ENCODE data around the gene FAM177A1.
"Not testable (repeated sequence)": the region's sequence is repeated elsewhere in the genome, so short reads cannot be mapped to it uniquely, and the experiment has no call there.

The FAM177A1 gene

GRCh38 chr14:35079742-35080141 lies 33.7 kb downstream of the FAM177A1 start:
- H3K36me3 Mint-ChIP-seq (ENCODE audit: insufficient read depth): peaks cover 35% of the 10 kb centered on the region
- H3K27ac Mint-ChIP-seq: no peak overlapping the region

GRCh38 chr14:35083530-35084150 lies 37.6 kb downstream of the FAM177A1 start:
- H3K27me3 Mint-ChIP-seq: no peaks in the 10 kb centered on the region

More at GRCh38 chr14:35079742-35080141, 33.7 kb downstream of the FAM177A1 start:
- no peaks in the 10 kb centered on the region for H3K27me3 Mint-ChIP-seq
- no peak overlapping the region for H3K4me3 Mint-ChIP-seq
- DNase-seq (no peak), ATAC-seq (replicated peaks) (no peak)
- H3K9me3 Mint-ChIP-seq: no peaks in the 10 kb centered on the region
- no peaks in the 10 kb centered on the region for H3K4me1 Mint-ChIP-seq (ENCODE audit: low read depth in 2 of 2)

GRCh38 chr14:35085441-35085840 lies 39.4 kb downstream of the FAM177A1 start:
- ATAC-seq (replicated peaks) (no peak), DNase-seq (no peak)
- Mint-ChIP-seq H3K9me3 (no peaks in the 10 kb centered on the region), H3K27ac (peak overlapping the region in 1 of 2 donors; percentile 55), H3K4me3 (no peak overlapping the region), H3K27me3 (no peaks in the 10 kb centered on the region), H3K36me3 (ENCODE audit: insufficient read depth) (peaks cover 78% of the 10 kb centered on the region), H3K4me1 (ENCODE audit: low read depth in 2 of 2) (no peaks in the 10 kb centered on the region)

More at GRCh38 chr14:35083530-35084150, 37.6 kb downstream of the FAM177A1 start:
- Mint-ChIP-seq H3K9me3 (no peaks in the 10 kb centered on the region), H3K4me3 (no peak overlapping the region), H3K36me3 (ENCODE audit: insufficient read depth) (peaks cover 66% of the 10 kb centered on the region), H3K4me1 (ENCODE audit: low read depth in 2 of 2) (no peaks in the 10 kb centered on the region), H3K27ac (peak overlapping the region in 1 of 2 donors; percentile 41)
- DNase-seq (no peak), ATAC-seq (replicated peaks) (no peak)

- Mint-ChIP-seq H3K9me3 (no peaks in the 10 kb centered on the region), H3K27me3 (no peaks in the 10 kb centered on the region), H3K27ac (no peak overlapping the region), H3K4me3 (no peak overlapping the region), H3K36me3 (ENCODE audit: insufficient read depth) (peaks cover 97% of the 10 kb centered on the region), H3K4me1 (ENCODE audit: low read depth in 2 of 2) (no peaks in the 10 kb centered on the region)
- DNase-seq (no peak), ATAC-seq (replicated peaks) (no peak)
These were observed 42.4 kb downstream of the FAM177A1 start for GRCh38 chr14:35088514-35088913.

GRCh38 chr14:35094645-35095044 lies 48.6 kb downstream of the FAM177A1 start:
- not testable (repeated sequence) for DNase-seq; H3K9me3 Mint-ChIP-seq; H3K27me3 Mint-ChIP-seq; ATAC-seq (replicated peaks); H3K4me1 Mint-ChIP-seq (ENCODE audit: low read depth in 2 of 2); H3K4me3 Mint-ChIP-seq
- Mint-ChIP-seq H3K27ac (peak overlapping the region in 1 of 2 donors; percentile 71), H3K36me3 (ENCODE audit: insufficient read depth) (peaks cover 99% of the 10 kb centered on the region)

- Mint-ChIP-seq H3K9me3 (no peaks in the 10 kb centered on the region), H3K4me1 (ENCODE audit: low read depth in 2 of 2) (peaks cover 3 to 12% of the 10 kb centered on the region in 2 donors), H3K4me3 (no peak overlapping the region), H3K36me3 (ENCODE audit: insufficient read depth) (peaks cover 94% of the 10 kb centered on the region), H3K27ac (no peak overlapping the region), H3K27me3 (no peaks in the 10 kb centered on the region)
- ATAC-seq (replicated peaks) (no peak), DNase-seq (no peak)
These were observed 61.8 kb downstream of the FAM177A1 start for GRCh38 chr14:35107866-35108265.

GRCh38 chr14:35112641-35113040 lies 66.6 kb downstream of the FAM177A1 start:
- ATAC-seq (replicated peaks) (no peak), DNase-seq (no peak)
- H3K36me3 Mint-ChIP-seq (ENCODE audit: insufficient read depth): peaks cover 92% of the 10 kb centered on the region
- H3K4me1 Mint-ChIP-seq (ENCODE audit: low read depth in 2 of 2): peaks cover 23 to 31% of the 10 kb centered on the region in 2 donors
- no peak overlapping the region for H3K4me3 Mint-ChIP-seq
- H3K9me3 Mint-ChIP-seq: no peaks in the 10 kb centered on the region
- peak overlapping the region; percentile 65 to 76 for H3K27ac Mint-ChIP-seq
- H3K27me3 Mint-ChIP-seq: no peaks in the 10 kb centered on the region

- Mint-ChIP-seq H3K27me3 (no peaks in the 10 kb centered on the region), H3K4me3 (no peak overlapping the region), H3K36me3 (ENCODE audit: insufficient read depth) (peaks cover 88% of the 10 kb centered on the region), H3K9me3 (no peaks in the 10 kb centered on the region), H3K27ac (peak overlapping the region; percentile 65 to 76), H3K4me1 (ENCODE audit: low read depth in 2 of 2) (peaks cover 23 to 35% of the 10 kb centered on the region in 2 donors)
- DNase-seq: no peak
- no peak for ATAC-seq (replicated peaks)
These were observed 67.4 kb downstream of the FAM177A1 start for GRCh38 chr14:35113308-35113950.

GRCh38 chr14:35114036-35114435 lies 68.0 kb downstream of the FAM177A1 start:
- DNase-seq (no peak), ATAC-seq (replicated peaks) (no peak)
- Mint-ChIP-seq H3K36me3 (ENCODE audit: insufficient read depth) (peaks cover 86% of the 10 kb centered on the region), H3K27me3 (no peaks in the 10 kb centered on the region), H3K27ac (peak overlapping the region; percentile 65 to 76), H3K9me3 (no peaks in the 10 kb centered on the region), H3K4me3 (no peak overlapping the region), H3K4me1 (ENCODE audit: low read depth in 2 of 2) (peaks cover 24 to 35% of the 10 kb centered on the region in 2 donors)

GRCh38 chr14:35116242-35116641 lies 70.2 kb downstream of the FAM177A1 start:
- H3K4me3 Mint-ChIP-seq: no peak overlapping the region
- H3K4me1 Mint-ChIP-seq (ENCODE audit: low read depth in 2 of 2): peaks cover 35 to 47% of the 10 kb centered on the region in 2 donors
- ATAC-seq (replicated peaks) (no peak), DNase-seq (no peak)
- peaks cover 85% of the 10 kb centered on the region for H3K36me3 Mint-ChIP-seq (ENCODE audit: insufficient read depth)
- H3K27me3 Mint-ChIP-seq: no peaks in the 10 kb centered on the region
- no peaks in the 10 kb centered on the region for H3K9me3 Mint-ChIP-seq
- no peak overlapping the region for H3K27ac Mint-ChIP-seq

GRCh38 chr14:35117112-35117511 lies 71.0 kb downstream of the FAM177A1 start:
- ATAC-seq (replicated peaks) (no peak), DNase-seq (no peak)
- Mint-ChIP-seq H3K4me1 (ENCODE audit: low read depth in 2 of 2) (peaks cover 33 to 43% of the 10 kb centered on the region in 2 donors), H3K36me3 (ENCODE audit: insufficient read depth) (peaks cover 83% of the 10 kb centered on the region), H3K27me3 (no peaks in the 10 kb centered on the region), H3K4me3 (no peak overlapping the region), H3K27ac (peak overlapping the region; percentile 45 to 73), H3K9me3 (no peaks in the 10 kb centered on the region)

GRCh38 chr14:35121026-35121886 lies 75.2 kb downstream of the FAM177A1 start:
- peak overlapping the region; percentile 94 to 98 for H3K4me3 Mint-ChIP-seq
- ATAC-seq (replicated peaks) (no peak), DNase-seq (peak in 1 of 3 experiments; percentile 4)
- H3K36me3 Mint-ChIP-seq (ENCODE audit: insufficient read depth): peaks cover 53% of the 10 kb centered on the region
- no peaks in the 10 kb centered on the region for H3K27me3 Mint-ChIP-seq
- H3K4me1 Mint-ChIP-seq (ENCODE audit: low read depth in 2 of 2): peaks cover 45 to 60% of the 10 kb centered on the region in 2 donors
- H3K27ac Mint-ChIP-seq: peak overlapping the region; percentile 99 to 100
- H3K9me3 Mint-ChIP-seq: no peaks in the 10 kb centered on the region

- DNase-seq (peak; percentile 85 to 90 (median 87)), ATAC-seq (replicated peaks) (peak; percentile 83)
- peaks cover 45% of the 10 kb centered on the region for H3K36me3 Mint-ChIP-seq (ENCODE audit: insufficient read depth)
- peak within 1 kb of the TSS; percentile 94 to 98 for H3K4me3 Mint-ChIP-seq
- peaks cover 43 to 59% of the 10 kb centered on the region in 2 donors for H3K4me1 Mint-ChIP-seq (ENCODE audit: low read depth in 2 of 2)
- H3K9me3 Mint-ChIP-seq: no peaks in the 10 kb centered on the region
- peak within 1 kb of the TSS; percentile 99 to 100 for H3K27ac Mint-ChIP-seq
- H3K27me3 Mint-ChIP-seq: no peaks in the 10 kb centered on the region
These were observed 76.0 kb downstream of the FAM177A1 start, which contains the start of the genes PPP2R3C and PRORP for GRCh38 chr14:35121887-35122695. Gene PPP2R3C (minus strand): TSS chr14:35121990. CDS start chr14:35121959, 31 bp downstream. Gene PRORP (plus strand): TSS chr14:35122552. CDS start chr14:35123246, 694 bp downstream.
